HG03135 (cell line): Measurements from ENCODE around the gene HOXA3.

Experiments used
- ATAC-seq: cut with Tn5 transposase; IDR thresholded peaks from one replicate; pipeline ENCODE4 v1.9.1; 2021; ENCODE audit warnings: mild to moderate bottlenecking, moderate library complexity; ENCODE audit not compliant: unreplicated experiment

HOXA3 gene

GRCh38 chr7:27131390-27131819, 21.0 kb downstream of the HOXA3 start:
- no peak for ATAC-seq

GRCh38 chr7:27130540-27131389, 21.6 kb downstream of the HOXA3 start, which contains the start of gene HOXA4:
Gene HOXA4 (minus strand): TSS chr7:27130757. CDS start chr7:27130733, 24 bp downstream.
- no peak for ATAC-seq

GRCh38 chr7:27129729-27130539, 22.4 kb downstream of the HOXA3 start:
- ATAC-seq = no peak

GRCh38 chr7:27128776-27129728, 23.3 kb downstream of the HOXA3 start:
- no peak for ATAC-seq

GRCh38 chr7:27128034-27128433, 24.3 kb downstream of the HOXA3 start:
- ATAC-seq = no peak

DNA sequence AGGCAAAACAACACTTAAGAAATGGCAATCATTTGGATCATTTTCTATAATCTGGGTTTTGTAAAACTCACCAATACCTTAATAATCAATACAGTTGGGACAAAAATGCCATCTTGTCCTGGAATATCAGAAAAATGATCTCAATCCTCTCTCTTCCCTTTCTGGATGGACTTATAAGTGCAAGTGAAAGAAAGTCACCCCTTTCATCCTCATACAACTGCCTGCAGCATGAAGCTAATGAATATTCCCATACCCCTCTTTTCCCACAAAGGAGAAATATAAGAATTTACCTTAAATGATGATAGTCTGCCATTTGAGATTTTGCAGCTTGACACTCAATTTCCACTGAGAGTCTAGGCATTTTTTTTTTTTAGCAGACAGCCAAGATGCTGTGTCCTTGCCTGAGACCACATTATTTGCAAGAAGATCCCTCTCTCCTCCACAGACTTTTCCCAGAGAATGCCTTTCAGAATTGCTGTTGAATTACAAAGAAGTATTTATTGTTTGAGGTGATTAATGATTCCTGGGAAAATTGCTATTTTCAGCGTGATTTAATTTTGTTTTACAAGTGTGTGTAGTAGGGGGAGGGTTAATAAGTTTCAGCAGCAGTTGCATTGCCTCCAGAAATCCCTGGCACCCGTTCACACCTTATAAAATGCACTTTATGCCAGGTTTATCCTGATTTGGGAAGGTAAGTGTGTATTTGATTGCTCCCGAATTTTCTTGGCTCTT, 25.6 kb downstream of the HOXA3 start:
- ATAC-seq = no peak

GRCh38 chr7:27125986-27126394, 26.4 kb downstream of the HOXA3 start:
- no peak for ATAC-seq

GRCh38 chr7:27124902-27125689, 27.3 kb downstream of the HOXA3 start:
- ATAC-seq = no peak

DNA sequence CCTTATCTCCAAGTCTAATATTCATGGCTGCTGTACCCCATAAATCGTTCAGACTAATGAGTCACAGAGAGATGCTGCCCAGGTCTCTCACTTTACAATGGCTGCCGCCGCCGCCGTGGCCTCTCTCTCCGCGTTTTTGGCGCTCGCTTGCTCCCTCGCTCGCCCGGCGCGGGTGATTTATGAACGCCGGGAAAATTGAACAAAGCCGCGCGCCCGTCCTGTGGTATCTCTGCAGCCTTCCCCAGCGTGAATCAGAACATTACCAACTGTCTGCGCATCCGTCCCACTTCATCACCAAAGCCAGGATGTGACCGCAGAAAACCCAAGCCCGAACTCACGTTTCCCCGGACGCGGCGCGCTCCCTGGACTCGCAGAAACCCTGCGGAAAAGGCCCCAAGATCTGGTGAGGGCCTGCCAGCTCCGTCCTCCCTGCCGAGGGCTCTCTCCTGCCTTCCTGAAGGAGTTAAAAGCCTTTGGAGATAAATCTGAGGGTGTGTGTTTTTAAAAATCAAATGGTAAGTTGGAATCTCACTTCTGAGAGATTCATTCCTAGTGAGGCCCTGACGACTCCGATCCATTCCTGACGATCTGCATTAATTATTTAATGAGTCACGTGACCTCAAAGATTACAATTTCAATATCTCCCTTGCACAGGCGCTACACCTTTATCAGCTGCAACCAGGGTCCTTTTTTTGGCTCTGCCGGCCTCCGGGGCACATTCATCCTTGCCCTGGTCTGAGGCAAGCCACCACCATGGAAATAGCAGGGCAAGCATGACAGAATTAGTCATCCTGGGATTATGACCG, 28.1 kb downstream of the HOXA3 start:
- ATAC-seq = no peak

DNA sequence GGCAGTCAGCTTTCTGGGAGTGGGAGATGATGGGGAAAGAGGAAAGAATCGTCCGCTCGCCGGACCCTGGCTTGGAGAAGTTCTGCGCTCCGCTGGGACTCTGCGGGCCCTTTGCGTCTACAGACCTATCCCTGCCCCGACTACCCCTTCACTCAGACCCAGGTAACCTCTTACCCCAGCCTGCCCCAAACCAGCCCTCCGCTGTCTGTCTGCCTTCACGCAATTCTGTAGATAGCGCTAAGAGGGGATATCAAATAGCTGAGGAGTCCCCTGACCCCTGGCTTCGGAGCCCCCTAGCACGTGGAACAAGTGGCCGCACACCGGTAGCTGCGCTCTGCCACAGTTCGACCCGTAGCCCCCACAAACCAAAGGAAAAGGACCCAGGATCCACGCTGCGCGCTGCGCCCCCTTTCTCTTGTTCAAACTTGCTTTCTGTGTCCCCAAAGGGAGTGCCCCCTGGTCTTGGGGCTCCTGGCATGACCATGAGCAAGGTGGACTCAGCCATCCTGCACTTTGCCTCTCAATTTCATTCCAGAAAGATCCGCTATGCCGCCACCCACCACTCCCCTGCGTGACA, 28.8 kb downstream of the HOXA3 start:
- ATAC-seq = no peak

DNA sequence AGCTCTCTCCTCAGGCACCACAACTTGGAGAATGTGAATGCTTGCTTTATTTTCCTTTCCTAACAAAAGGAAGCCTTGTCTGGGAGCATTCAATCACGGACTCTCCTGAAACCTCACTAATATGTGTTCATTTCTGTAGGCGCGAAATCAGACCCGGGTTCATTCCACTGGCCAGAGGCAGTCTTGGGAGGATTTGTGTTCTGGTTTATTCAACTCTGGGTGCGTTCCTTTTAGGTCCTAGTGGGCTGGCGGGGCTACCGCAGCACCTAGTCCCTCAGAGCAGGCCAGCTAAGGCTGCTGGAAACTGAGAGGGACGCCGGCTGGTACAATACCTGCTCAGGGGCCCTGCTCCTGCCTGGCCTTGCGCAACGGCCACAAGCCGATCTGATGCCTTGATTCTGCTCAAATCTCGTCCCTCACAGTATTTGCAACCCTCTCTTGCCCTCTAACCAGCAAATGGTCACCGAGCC, 29.3 kb downstream of the HOXA3 start:
- ATAC-seq = no peak

DNA sequence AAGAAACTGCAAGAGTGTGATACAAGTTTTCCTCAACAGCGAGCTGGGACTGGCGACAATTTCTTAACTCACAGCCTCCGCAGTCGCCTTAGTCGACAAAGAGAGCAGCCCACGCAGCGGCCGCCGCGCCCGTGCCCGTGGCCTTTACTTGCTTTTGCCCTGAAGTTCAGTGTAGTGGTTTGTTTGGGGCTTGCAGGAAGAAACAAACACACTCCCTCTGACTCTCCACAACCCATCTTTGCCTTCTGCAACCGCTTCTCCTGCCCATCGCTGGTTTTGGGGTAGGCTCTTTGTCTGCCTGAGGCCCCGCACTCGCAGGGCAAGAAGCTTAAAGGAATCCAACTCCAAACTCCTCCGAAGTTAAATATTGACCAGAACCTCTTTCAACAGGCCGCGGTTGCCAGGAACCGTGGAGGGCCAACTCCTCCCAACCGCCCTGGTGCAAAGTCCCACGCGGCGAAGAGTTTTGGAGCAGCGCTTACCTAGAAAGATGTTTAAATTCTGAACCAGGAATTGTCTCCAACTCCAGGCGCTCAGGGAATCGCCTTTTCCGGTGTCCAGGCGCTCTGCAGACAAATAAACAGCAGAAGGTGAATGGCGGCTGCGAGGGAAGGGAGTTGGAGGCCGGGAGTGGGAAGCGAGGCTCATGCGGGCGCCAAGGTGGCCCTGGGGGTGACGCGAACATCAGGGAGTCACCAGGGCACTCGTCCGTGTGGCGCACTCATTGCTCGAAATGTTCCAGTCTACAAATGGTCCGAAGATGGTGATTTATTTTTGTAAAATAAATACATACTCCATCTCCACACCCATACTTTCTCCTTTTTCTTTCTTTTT, 30.1 kb downstream of the HOXA3 start:
- ATAC-seq = no peak

DNA sequence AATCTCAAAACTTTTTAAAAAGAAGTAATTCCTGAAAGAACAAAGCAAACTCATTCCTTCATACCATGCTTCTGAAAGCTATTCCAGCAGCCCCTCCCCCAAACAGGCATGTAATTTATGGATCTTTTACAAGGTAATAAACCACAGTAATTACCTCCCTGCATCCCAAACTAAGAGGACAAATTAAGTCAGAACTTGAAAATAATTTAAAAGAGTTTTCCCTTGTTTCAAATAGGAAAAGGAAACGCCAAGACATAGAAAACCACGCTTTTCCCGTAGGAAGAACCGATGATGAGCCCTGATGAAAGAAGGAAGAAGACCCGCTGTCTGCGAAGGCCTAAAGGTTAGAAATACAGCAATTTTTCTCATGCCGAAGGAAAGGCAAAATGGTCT, 30.7 kb downstream of the HOXA3 start:
- no peak for ATAC-seq

GRCh38 chr7:27119412-27119911, 32.9 kb downstream of the HOXA3 start:
- ATAC-seq = no peak

- no peak for ATAC-seq
Observed at GRCh38 chr7:27118580-27118979, 33.8 kb downstream of the HOXA3 start.

DNA sequence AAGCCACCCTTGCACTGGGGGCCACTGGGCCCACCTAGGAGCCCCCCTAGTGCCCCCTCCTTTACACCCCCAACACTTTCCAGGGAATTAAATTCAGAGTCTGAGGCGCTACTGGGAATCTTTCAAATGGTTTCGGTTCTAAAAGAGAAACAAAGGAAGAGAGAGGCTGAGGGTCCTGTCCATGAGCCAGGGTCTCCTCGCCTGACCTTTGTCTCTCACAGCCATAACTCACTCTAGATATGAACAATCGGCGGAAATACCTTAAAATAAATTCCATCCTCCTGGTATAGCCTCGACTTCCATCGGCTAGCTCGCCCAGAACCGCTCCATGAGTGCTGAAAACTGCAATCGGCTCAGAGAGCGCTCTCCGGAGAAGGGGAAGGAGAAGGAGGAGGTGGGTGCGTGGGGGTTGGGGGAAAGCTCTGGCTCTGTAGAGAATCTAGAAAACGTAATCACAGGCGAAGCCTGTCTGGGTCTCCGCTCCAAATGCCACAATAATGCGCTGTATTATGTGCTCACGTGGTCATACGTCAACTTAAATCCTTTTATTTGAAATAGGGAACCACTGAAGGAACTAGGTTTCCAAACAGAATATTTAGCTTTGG, 34.4 kb downstream of the HOXA3 start:
- no peak for ATAC-seq
